GM10266 (cell line): ENCODE data around the gene RIN3.

Source experiments
- DNase-seq: peaks from one replicate; pipeline ENCODE4 v3.0.0; 2012; ENCODE audit errors: extremely low spot score
- CTCF ChIP-seq: IDR thresholded peaks from 2 replicates; pipeline ENCODE4 v1.5.1; 2012; ENCODE audit warnings: mild to moderate bottlenecking, low read depth; ENCODE audit not compliant: control insufficient read depth, insufficient read depth; ENCODE audit errors: missing control alignments

Gene RIN3

GRCh38 chr14:92702441-92702918, 188.9 kb downstream of the RIN3 start:
- no peak for TF ChIP-seq CTCF

GRCh38 chr14:92703516-92703915, 189.9 kb downstream of the RIN3 start:
- no peak for DNase-seq
- TF ChIP-seq CTCF, result no peak

More at GRCh38 chr14:92702441-92702918, 188.9 kb downstream of the RIN3 start:
- DNase-seq, result no peak

- DNase-seq, result peak; percentile 71
- TF ChIP-seq CTCF, result no peak
Observed at GRCh38 chr14:92704036-92704804, 190.6 kb downstream of the RIN3 start.

GRCh38 chr14:92704821-92705220, 191.2 kb downstream of the RIN3 start:
- no peak for TF ChIP-seq CTCF
- no peak for DNase-seq

- DNase-seq, result no peak
- TF ChIP-seq CTCF, result no peak
Observed at GRCh38 chr14:92706386-92706785, 192.8 kb downstream of the RIN3 start.

- no peak for TF ChIP-seq CTCF
- no peak for DNase-seq
Observed at GRCh38 chr14:92709340-92710000, 195.9 kb downstream of the RIN3 start.

- TF ChIP-seq CTCF, result no peak
- DNase-seq, result no peak
Observed at GRCh38 chr14:92710001-92710341, 196.4 kb downstream of the RIN3 start.
